Mucosa of rectum (tissue), 2 donors: ENCODE data around the gene RSRP1.

Source experiments
- H3K27ac ChIP-seq, 2 donors: one replicate each; pipeline ENCODE4 v1.7.0; 2013; ENCODE audit warnings: inconsistent platforms in 2 of 2, low read depth in 2 of 2, low read length in 2 of 2
- H3K27me3 ChIP-seq, 2 donors: one replicate each; pipeline ENCODE4 v1.7.0; 2013; ENCODE audit warnings: low read length in 2 of 2; ENCODE audit not compliant: control insufficient read depth in 2 of 2, insufficient read depth in 2 of 2
- H3K36me3 ChIP-seq, 2 donors: one replicate each; pipeline ENCODE4 v1.7.0; 2013; ENCODE audit warnings: low read length in 2 of 2; ENCODE audit not compliant: control insufficient read depth in 2 of 2, insufficient read depth in 2 of 2
- H3K4me1 ChIP-seq, 2 donors: one replicate each; pipeline ENCODE4 v1.7.0; 2013; ENCODE audit warnings: low read length in 2 of 2, mild to moderate bottlenecking in 1 of 2; ENCODE audit not compliant: control insufficient read depth in 2 of 2, insufficient read depth in 2 of 2
- H3K4me3 ChIP-seq, 2 donors: one replicate each; pipeline ENCODE4 v1.7.0; 2013; ENCODE audit warnings: low read length in 2 of 2
- H3K9ac ChIP-seq, 2 donors: one replicate each; pipeline ENCODE4 v1.7.0; 2013; ENCODE audit warnings: low read length in 2 of 2, low read depth in 1 of 2, mild to moderate bottlenecking in 1 of 2
- H3K9me3 ChIP-seq, 2 donors: one replicate each; pipeline ENCODE4 v1.7.0; 2013; ENCODE audit warnings: low read length in 2 of 2; ENCODE audit not compliant: control insufficient read depth in 2 of 2
- donor health status: healthy.
- donor health status: Normal muscosa, but diverticular disease.

Gene RSRP1

DNA sequence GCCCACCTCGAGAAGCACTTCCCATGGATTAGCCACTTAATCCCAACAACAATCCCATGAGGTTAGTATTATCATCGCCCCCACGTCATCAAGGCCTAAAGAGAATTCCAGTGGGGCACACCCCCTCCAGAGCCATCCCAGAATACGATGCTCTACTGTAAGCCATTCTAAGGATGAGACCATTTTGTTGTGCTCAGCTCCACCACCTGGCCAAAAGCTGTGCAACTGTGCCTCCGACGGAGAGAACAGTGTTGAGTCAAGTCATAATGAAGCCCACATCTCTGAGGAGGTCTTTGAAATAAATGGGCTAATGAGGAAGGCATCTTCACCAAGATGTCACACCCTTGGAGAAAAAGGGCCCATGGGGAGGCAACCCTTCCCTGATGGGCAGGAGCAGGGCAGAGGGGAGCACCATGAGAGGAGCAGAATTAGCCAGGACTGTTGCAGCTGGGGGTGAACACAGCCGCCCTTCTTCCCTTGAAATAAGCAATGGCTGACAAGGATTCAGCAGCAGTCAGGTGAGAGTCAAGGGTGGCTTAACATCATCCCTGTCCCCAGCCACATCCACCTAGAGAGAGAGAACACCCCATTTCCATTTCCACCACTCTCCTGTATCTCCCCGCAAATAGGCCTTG is 29.5 kb downstream of the RSRP1 start:
- no peaks in the 10 kb centered on the region for H3K27me3 ChIP-seq
- H3K4me1 ChIP-seq = peaks cover 2 to 3% of the 10 kb centered on the region in 2 donors
- peaks cover 8 to 23% of the 10 kb centered on the region in 2 donors for H3K36me3 ChIP-seq
- no peaks in the 10 kb centered on the region for H3K9me3 ChIP-seq
- no peak overlapping the region for H3K27ac ChIP-seq
- H3K4me3 ChIP-seq = no peak overlapping the region
- H3K9ac ChIP-seq = no peak overlapping the region

DNA sequence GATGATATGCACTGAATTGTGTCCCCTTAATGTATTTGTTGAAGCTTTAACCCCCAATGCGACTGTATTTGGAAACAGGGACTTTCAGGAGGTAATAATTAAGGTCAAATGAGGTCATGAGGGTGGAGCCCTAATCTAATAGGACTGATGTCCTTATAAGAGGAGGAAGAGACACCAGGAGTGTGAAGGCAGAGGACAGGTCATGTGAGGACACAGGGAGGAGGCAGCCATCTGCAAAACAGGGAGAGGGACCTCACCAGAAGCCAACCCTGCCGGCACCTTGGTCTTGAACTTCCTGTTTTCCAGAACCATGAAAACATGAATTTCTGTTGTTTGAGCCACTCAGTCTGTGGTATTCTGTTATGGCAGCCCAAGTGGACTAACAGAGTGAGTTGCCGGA is 30.2 kb downstream of the RSRP1 start:
- H3K4me1 ChIP-seq = peaks cover 2 to 3% of the 10 kb centered on the region in 2 donors
- H3K9me3 ChIP-seq = no peaks in the 10 kb centered on the region

DNA sequence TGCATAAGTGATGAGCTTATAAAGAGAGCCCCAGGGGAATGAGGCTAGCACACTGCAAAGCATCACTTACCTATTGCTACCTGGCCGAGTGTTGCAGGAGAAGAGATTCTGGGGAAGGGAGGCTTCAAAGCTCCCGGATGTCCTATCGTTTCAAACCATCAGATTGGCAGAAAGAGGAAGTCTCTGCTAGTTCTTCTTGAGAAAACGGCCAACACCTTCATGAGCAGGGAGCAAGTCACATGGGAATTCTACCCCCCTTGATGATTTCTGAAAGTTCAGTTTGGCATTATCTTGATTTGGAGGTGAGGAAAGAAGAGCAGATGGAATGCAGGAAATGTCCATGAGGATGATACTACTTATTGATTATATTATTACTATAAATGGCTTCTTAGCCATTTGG is 31.1 kb downstream of the RSRP1 start:
- Histone ChIP-seq H3K4me1 (peaks cover 0 to 2% of the 10 kb centered on the region in 2 donors), H3K4me3 (no peak overlapping the region), H3K27me3 (no peaks in the 10 kb centered on the region), H3K27ac (no peak overlapping the region), H3K9me3 (no peaks in the 10 kb centered on the region), H3K36me3 (peaks cover under 1 to 8% of the 10 kb centered on the region in 2 donors), H3K9ac (no peak overlapping the region)

More for the DNA sequence above, 30.2 kb downstream of the RSRP1 start:
- Histone ChIP-seq H3K27me3 (no peaks in the 10 kb centered on the region), H3K4me3 (no peak overlapping the region), H3K36me3 (peaks cover 6 to 17% of the 10 kb centered on the region in 2 donors), H3K9ac (no peak overlapping the region), H3K27ac (no peak overlapping the region)

DNA sequence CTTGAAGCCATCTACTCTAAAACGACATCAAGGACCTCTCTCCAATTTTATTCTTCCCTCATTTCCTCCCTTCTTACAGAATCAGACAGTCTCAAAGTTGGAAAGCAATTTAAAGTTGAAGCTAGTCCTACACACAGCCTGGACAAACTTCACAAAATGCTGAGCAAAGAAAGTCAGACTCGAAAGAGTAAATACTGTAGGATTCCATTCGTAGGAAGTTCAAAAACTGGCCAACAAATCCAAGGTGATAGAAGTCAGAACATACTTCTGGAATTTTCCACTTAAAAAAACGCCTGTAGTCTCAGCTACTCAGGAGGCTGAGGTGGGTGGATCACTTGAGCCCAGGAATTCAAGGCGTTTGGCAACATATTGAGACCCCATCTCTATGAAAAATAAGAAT is 34.5 kb downstream of the RSRP1 start:
- Histone ChIP-seq H3K36me3 (no peaks in the 10 kb centered on the region), H3K4me3 (no peak overlapping the region), H3K27me3 (no peaks in the 10 kb centered on the region), H3K27ac (no peak overlapping the region), H3K9ac (no peak overlapping the region), H3K4me1 (peaks cover 2 to 11% of the 10 kb centered on the region in 2 donors), H3K9me3 (no peaks in the 10 kb centered on the region)

DNA sequence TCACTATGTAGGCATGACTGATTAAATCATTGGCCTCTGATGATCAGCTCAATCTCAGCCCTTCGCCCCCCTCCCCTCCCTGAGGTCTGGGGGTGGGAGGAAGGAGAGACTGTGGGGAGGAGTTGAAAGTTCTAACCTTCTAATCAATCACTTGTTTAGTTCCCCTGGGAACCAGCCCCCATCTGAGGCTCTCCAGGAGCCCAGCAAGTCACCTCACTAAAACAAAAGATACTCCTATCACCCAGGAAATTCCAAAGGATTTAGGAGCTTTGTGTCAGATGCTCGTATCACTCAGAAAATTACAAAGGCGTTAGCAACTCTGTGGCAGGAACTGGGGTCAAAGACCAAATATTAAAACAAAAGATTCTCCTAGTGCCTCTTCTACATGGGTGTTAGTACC is 36.5 kb downstream of the RSRP1 start:
- no peaks in the 10 kb centered on the region for H3K9me3 ChIP-seq
- H3K27me3 ChIP-seq = no peaks in the 10 kb centered on the region
- H3K27ac ChIP-seq = no peak overlapping the region
- H3K36me3 ChIP-seq = no peaks in the 10 kb centered on the region
- no peak overlapping the region for H3K4me3 ChIP-seq
- H3K4me1 ChIP-seq = peaks cover 4 to 15% of the 10 kb centered on the region in 2 donors
- H3K9ac ChIP-seq = no peak overlapping the region

DNA sequence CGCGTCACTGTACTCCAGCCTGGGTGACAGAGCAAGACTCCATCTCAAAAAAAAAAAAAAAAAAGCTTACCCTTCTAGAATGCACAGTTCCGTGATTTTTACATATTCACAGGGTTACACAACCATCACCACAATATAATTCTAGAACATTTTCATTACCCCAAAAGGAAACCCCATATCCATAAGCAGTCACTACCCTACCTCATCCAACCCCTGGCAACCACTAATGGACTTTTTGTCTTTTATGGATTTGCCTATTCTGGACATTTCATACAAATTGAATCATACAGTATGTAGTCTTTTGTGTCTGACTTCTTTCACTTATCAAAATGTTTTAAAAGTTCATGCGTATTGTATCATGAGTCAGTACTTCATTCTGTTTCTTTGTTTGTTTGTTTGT is 37.7 kb downstream of the RSRP1 start:
- H3K27ac ChIP-seq = no peak overlapping the region
- peaks cover 4 to 15% of the 10 kb centered on the region in 2 donors for H3K4me1 ChIP-seq
- H3K27me3 ChIP-seq = no peaks in the 10 kb centered on the region

DNA sequence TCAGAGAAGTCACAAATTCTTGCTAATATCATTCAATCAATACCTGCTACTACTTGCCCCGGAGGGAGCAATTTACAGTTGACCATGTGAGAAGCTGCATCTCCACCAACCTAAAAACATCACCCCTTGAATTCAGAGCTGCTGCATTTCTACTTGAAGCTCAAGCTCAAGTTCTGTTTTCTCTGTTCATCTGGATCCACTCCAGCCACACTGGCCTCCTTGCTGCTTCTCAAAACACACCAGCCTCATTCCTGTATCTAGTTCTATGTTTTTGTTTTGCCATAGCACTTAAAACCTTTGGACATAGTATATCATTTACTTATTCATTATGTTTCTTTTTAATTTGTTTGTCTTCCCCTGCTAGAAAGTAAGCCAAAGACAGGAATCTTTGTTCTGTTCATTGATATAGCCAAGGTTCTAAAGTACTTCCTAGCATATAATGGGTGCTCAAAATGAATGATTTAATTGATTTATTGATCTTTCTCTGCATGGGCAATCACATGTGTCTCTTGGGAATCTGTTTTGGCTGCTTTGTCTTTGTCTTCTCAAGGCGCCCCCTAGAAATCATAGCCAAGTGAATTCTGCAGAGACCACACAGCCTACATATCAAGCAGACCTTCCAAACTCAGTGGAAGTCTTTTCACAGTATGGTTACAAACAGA is 38.6 kb downstream of the RSRP1 start:
- Histone ChIP-seq H3K27ac (peak overlapping the region in 1 of 2 donors; percentile 45), H3K4me3 (no peak overlapping the region)

More for the DNA sequence above, 37.7 kb downstream of the RSRP1 start:
- Histone ChIP-seq H3K9ac (no peak overlapping the region), H3K36me3 (no peaks in the 10 kb centered on the region), H3K9me3 (no peaks in the 10 kb centered on the region), H3K4me3 (no peak overlapping the region)

DNA sequence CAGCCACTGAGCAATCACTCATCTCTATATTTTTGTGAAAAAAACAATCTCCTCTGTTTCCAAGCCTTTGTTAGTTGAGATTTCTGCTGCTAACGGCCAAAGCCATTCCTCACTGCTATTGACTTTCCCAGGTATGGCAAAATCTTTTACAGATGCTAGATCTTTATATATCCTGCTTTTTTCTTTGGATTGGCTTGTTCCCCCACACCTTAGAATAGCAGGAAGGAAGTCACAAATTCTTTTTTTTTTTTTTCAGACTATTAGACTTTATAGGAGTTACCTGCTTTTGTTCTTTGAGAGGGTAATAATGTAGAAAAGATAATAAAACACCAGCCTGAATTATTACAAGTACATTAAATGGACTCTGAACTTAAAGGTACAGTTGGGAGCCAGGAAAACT is 39.2 kb downstream of the RSRP1 start:
- Histone ChIP-seq H3K36me3 (no peaks in the 10 kb centered on the region), H3K9me3 (no peaks in the 10 kb centered on the region), H3K27ac (peak overlapping the region; percentile 76 to 77), H3K4me1 (peaks cover 4 to 15% of the 10 kb centered on the region in 2 donors), H3K27me3 (no peaks in the 10 kb centered on the region), H3K4me3 (peak overlapping the region in 1 of 2 donors; percentile 46), H3K9ac (peak overlapping the region in 1 of 2 donors; percentile 38)

More for the DNA sequence above, 38.6 kb downstream of the RSRP1 start:
- peaks cover 4 to 15% of the 10 kb centered on the region in 2 donors for H3K4me1 ChIP-seq
- no peak overlapping the region for H3K9ac ChIP-seq
- no peaks in the 10 kb centered on the region for H3K9me3 ChIP-seq
- H3K27me3 ChIP-seq = no peaks in the 10 kb centered on the region
- no peaks in the 10 kb centered on the region for H3K36me3 ChIP-seq

DNA sequence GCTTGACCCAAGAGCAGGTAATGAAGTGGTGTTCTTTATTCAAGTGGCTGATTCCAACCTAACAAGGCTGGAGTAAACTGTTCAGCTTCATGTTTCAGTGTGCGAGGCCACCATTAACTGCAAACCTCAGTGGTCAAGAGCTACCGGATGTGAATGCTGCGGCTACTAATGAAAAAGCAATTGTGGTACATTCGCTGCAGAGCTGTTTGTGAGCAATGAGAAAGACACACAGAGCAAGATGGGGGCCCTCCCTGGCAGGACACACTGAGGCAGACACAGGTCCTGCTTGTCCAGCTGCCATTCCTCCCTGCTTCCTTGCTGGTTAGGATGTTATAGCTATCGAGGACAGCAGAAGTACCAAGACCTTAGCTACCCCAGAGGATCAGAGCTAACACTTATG is 41.1 kb downstream of the RSRP1 start:
- Histone ChIP-seq H3K4me3 (no peak overlapping the region), H3K4me1 (peaks cover 4 to 15% of the 10 kb centered on the region in 2 donors), H3K27ac (no peak overlapping the region), H3K36me3 (no peaks in the 10 kb centered on the region), H3K9ac (no peak overlapping the region), H3K9me3 (no peaks in the 10 kb centered on the region), H3K27me3 (no peaks in the 10 kb centered on the region)

DNA sequence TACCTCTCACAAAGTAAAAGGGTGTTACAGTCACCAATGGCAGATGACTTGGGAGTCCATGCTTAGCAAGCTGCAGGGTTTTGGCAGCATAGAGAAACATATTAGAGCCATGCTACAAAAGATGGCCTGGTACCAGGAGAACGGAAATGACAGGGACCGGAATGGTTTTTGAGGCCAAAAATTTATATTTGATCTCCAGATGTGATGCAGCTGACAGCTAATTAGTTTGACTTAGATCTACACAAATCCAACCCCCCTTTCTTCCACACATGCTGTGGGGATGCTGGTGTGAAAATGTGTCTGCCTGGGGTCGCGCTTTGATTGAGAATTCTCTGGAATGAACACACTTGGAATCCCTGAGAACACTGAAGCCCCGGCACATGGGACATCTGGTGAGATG is 41.5 kb downstream of the RSRP1 start:
- Histone ChIP-seq H3K27me3 (no peaks in the 10 kb centered on the region), H3K4me3 (no peak overlapping the region), H3K9me3 (no peaks in the 10 kb centered on the region), H3K27ac (no peak overlapping the region), H3K9ac (no peak overlapping the region), H3K36me3 (no peaks in the 10 kb centered on the region), H3K4me1 (peaks cover 4 to 15% of the 10 kb centered on the region in 2 donors)
